Embryonic facial prominence (tissue), 1 donor: ENCODE results near the gene TCOF1.

Experiments used
- DNase-seq: peaks from one replicate; pipeline ENCODE4 v3.0.0-alpha.2; 2016; ENCODE audit errors: extremely low spot score

The TCOF1 gene

GRCh38 chr5:150350524-150351344, 6.8 kb upstream of the TCOF1 start:
- DNase-seq = no peak

- no peak for DNase-seq
Measured at GRCh38 chr5:150352244-150353031, 5.1 kb upstream of the TCOF1 start.

GRCh38 chr5:150353032-150353675, 4.3 kb upstream of the TCOF1 start:
- no peak for DNase-seq

- DNase-seq = no peak
Measured at GRCh38 chr5:150355791-150356190, 1.7 kb upstream of the TCOF1 start.

GRCh38 chr5:150356575-150357294, 762 bp upstream of the TCOF1 start:
- no peak for DNase-seq

- DNase-seq = no peak
Measured at GRCh38 chr5:150358261-150359095, 981 bp downstream of the TCOF1 start.

GRCh38 chr5:150361301-150361700, 3.8 kb downstream of the TCOF1 start:
- no peak for DNase-seq

GRCh38 chr5:150363185-150363584, 5.7 kb downstream of the TCOF1 start:
- DNase-seq = no peak

GRCh38 chr5:150364004-150364403, 6.5 kb downstream of the TCOF1 start:
- no peak for DNase-seq

- no peak for DNase-seq
Measured at GRCh38 chr5:150368526-150368925, 11.0 kb downstream of the TCOF1 start.

- no peak for DNase-seq
Measured at GRCh38 chr5:150372639-150373038, 15.1 kb downstream of the TCOF1 start.

- no peak for DNase-seq
Measured at GRCh38 chr5:150374651-150375050, 17.2 kb downstream of the TCOF1 start.

GRCh38 chr5:150376799-150377771, 19.6 kb downstream of the TCOF1 start:
- no peak for DNase-seq

GRCh38 chr5:150377964-150378694, 20.6 kb downstream of the TCOF1 start:
- no peak for DNase-seq

- no peak for DNase-seq
Measured at GRCh38 chr5:150384701-150385100, 27.2 kb downstream of the TCOF1 start.

GRCh38 chr5:150386024-150386855, 28.7 kb downstream of the TCOF1 start:
- DNase-seq = no peak

- DNase-seq = no peak
Measured at GRCh38 chr5:150389531-150390266, 32.2 kb downstream of the TCOF1 start.
